ENCODE measurements around the gene CDC42EP2.
A peak's percentile ranks its signal among the peaks of the same experiment; 100 is the strongest.

CDC42EP2 gene

GRCh38 chr11:65278356-65278755, 36.3 kb upstream of the CDC42EP2 start:
- no peak overlapping the region for H3K4me3 ChIP-seq (ENCODE audit: low read depth in 1 of 2, low read length in 1 of 2)
- peaks cover 24% of the 10 kb centered on the region for H3K36me3 ChIP-seq
- H3K9me3 ChIP-seq, result no peaks in the 10 kb centered on the region
- H3K27me3 ChIP-seq, result no peaks in the 10 kb centered on the region
- no peak overlapping the region for H3K27ac ChIP-seq
- peaks cover 15 to 22% of the 10 kb centered on the region in 2 experiments for H3K4me1 ChIP-seq (ENCODE audit: control insufficient read depth in 1 of 2, insufficient read depth in 1 of 2, low read depth in 1 of 2, low read length in 1 of 2)
- no peak for TF ChIP-seq CTCF (IDR thresholded peaks at IDR 0.05)

GRCh38 chr11:65279279-65279678, 35.4 kb upstream of the CDC42EP2 start:
- peak overlapping the region; percentile 73 for H3K27ac ChIP-seq
- no peak for TF ChIP-seq CTCF (IDR thresholded peaks at IDR 0.05)
- no peaks in the 10 kb centered on the region for H3K9me3 ChIP-seq
- no peak overlapping the region for H3K4me3 ChIP-seq (ENCODE audit: low read depth in 1 of 2, low read length in 1 of 2)
- H3K27me3 ChIP-seq, result no peaks in the 10 kb centered on the region
- H3K36me3 ChIP-seq, result peaks cover 24% of the 10 kb centered on the region
- H3K4me1 ChIP-seq (ENCODE audit: control insufficient read depth in 1 of 2, insufficient read depth in 1 of 2, low read depth in 1 of 2, low read length in 1 of 2), result peaks cover 15 to 22% of the 10 kb centered on the region in 2 experiments

GRCh38 chr11:65279741-65280440, 34.8 kb upstream of the CDC42EP2 start:
- TF ChIP-seq CTCF (IDR thresholded peaks at IDR 0.05), result no peak
- no peaks in the 10 kb centered on the region for H3K27me3 ChIP-seq
- no peak overlapping the region for H3K4me3 ChIP-seq (ENCODE audit: low read depth in 1 of 2, low read length in 1 of 2)
- H3K4me1 ChIP-seq (ENCODE audit: control insufficient read depth in 1 of 2, insufficient read depth in 1 of 2, low read depth in 1 of 2, low read length in 1 of 2), result peaks cover 15 to 22% of the 10 kb centered on the region in 2 experiments
- H3K9me3 ChIP-seq, result no peaks in the 10 kb centered on the region
- peaks cover 24% of the 10 kb centered on the region for H3K36me3 ChIP-seq
- H3K27ac ChIP-seq, result peak overlapping the region; percentile 73

- peaks cover 15 to 18% of the 10 kb centered on the region in 2 experiments for H3K4me1 ChIP-seq (ENCODE audit: control insufficient read depth in 1 of 2, insufficient read depth in 1 of 2, low read depth in 1 of 2, low read length in 1 of 2)
- TF ChIP-seq CTCF (IDR thresholded peaks at IDR 0.05), result no peak
- peaks cover 24% of the 10 kb centered on the region for H3K36me3 ChIP-seq
- no peaks in the 10 kb centered on the region for H3K27me3 ChIP-seq
- no peaks in the 10 kb centered on the region for H3K9me3 ChIP-seq
- no peak overlapping the region for H3K4me3 ChIP-seq (ENCODE audit: low read depth in 1 of 2, low read length in 1 of 2)
- peak overlapping the region; percentile 73 for H3K27ac ChIP-seq
Observed at GRCh38 chr11:65280646-65281045, 34.0 kb upstream of the CDC42EP2 start.

GRCh38 chr11:65286686-65287085, 28.0 kb upstream of the CDC42EP2 start:
- Histone ChIP-seq H3K27me3 (no peaks in the 10 kb centered on the region), H3K4me3 (ENCODE audit: low read depth in 1 of 2, low read length in 1 of 2) (no peak overlapping the region), H3K36me3 (peaks cover 12% of the 10 kb centered on the region), H3K27ac (no peak overlapping the region), H3K4me1 (ENCODE audit: control insufficient read depth in 1 of 2, insufficient read depth in 1 of 2, low read depth in 1 of 2, low read length in 1 of 2) (peaks cover 31% of the 10 kb centered on the region in 2 experiments), H3K9me3 (no peaks in the 10 kb centered on the region)
- TF ChIP-seq CTCF (IDR thresholded peaks at IDR 0.05), result no peak

Measured in neutrophil (primary cell).